OCI-LY7 (cell line): Measurements from ENCODE around the gene APLP2. TPM values are rescaled to one million over a fixed set of nuclear protein-coding genes. Genes with fewer than 3 reads are reported as not detected.

Experiments
- BruUV-seq: library from RNA; stranded (reverse); fragments of 400-500 nt; replicated peaks from 2 replicates; lab custom pipeline; 2021; lab: Mats Ljungman, UMichigan
- CTCF ChIA-PET: fragments of 300-600 bp; sonication (Branson Sonifier 250); formaldehyde crosslinking; loops from one replicate; lab custom pipeline; 2022; ENCODE audit warnings: antibody characterized with exemption; ENCODE audit not compliant: unreplicated experiment; lab: Charles Lee
- POLR2A ChIA-PET: fragments of 300-600 bp; sonication (Branson Sonifier 250); formaldehyde crosslinking; loops from one replicate; lab custom pipeline; 2022; ENCODE audit warnings: antibody characterized with exemption; lab: Charles Lee
- DNase-seq: peaks from one replicate; pipeline ENCODE4 v3.0.0-alpha.2; 2015; ENCODE audit warnings: low spot score
- H2AFZ ChIP-seq: fragments of 200-600 bp; sonication (generic), shearing (Covaris generic); 2 replicates; pipeline ENCODE4 v1.6.1; 2014; ENCODE audit warnings: mild to moderate bottlenecking, antibody characterized with exemption, low read length, moderate library complexity
- H3K27ac ChIP-seq: fragments of 200-600 bp; sonication (generic); 2 replicates; pipeline ENCODE4 v1.5.1; 2014; ENCODE audit warnings: mixed run types, low read depth, mild to moderate bottlenecking, moderate library complexity, low read length, inconsistent platforms; ENCODE audit not compliant: poor library complexity, severe bottlenecking
- H3K36me3 ChIP-seq: fragments of 200-600 bp; sonication (generic); 2 replicates; pipeline ENCODE4 v1.6.1; 2014; ENCODE audit warnings: mild to moderate bottlenecking, antibody characterized with exemption, low read length, moderate library complexity, mixed read lengths; ENCODE audit not compliant: insufficient read depth
- H3K4me1 ChIP-seq: fragments of 200-600 bp; sonication (generic); 2 replicates; pipeline ENCODE4 v1.5.1; 2014; ENCODE audit warnings: mild to moderate bottlenecking, low read length; ENCODE audit not compliant: insufficient read depth, poor library complexity, severe bottlenecking
- H3K4me2 ChIP-seq: fragments of 200-600 bp; sonication (generic); 2 replicates; pipeline ENCODE4 v1.6.1; 2014; ENCODE audit warnings: mild to moderate bottlenecking, low read length
- H3K4me3 ChIP-seq: fragments of 200-600 bp; sonication (generic); 2 replicates; pipeline ENCODE4 v1.5.1; 2014; ENCODE audit warnings: mild to moderate bottlenecking, low read depth, low read length; ENCODE audit not compliant: poor library complexity, severe bottlenecking
- H3K79me2 ChIP-seq: fragments of 200-600 bp; sonication (generic); 2 replicates; pipeline ENCODE4 v1.6.1; 2016; ENCODE audit warnings: low read depth, mild to moderate bottlenecking, low read length, moderate library complexity, mixed read lengths; ENCODE audit not compliant: insufficient read depth
- H3K9me2 ChIP-seq: fragments of 200-600 bp; sonication (generic); 2 replicates; pipeline ENCODE4 v1.6.1; 2016; ENCODE audit warnings: mild to moderate bottlenecking, low read length, mixed read lengths; ENCODE audit not compliant: insufficient read depth
- H3K9me3 ChIP-seq: fragments of 200-600 bp; sonication (generic); 2 replicates; pipeline ENCODE4 v1.6.1; 2014; ENCODE audit warnings: mild to moderate bottlenecking, mixed run types, low read length, mixed read lengths
- H4K20me1 ChIP-seq: fragments of 200-600 bp; sonication (generic); 2 replicates; pipeline ENCODE4 v1.6.1; 2014; ENCODE audit warnings: mild to moderate bottlenecking, antibody characterized with exemption, low read length, moderate library complexity, mixed read lengths; ENCODE audit not compliant: insufficient read depth
- EZH2phosphoT487 ChIP-seq: fragments of 200-600 bp; sonication (generic); IDR thresholded peaks from 2 replicates; pipeline ENCODE4 v1.6.1; 2018; ENCODE audit warnings: low read depth, borderline replicate concordance, mild to moderate bottlenecking, mixed run types, antibody characterized with exemption, low read length, moderate library complexity, mixed read lengths
- intact Hi-C: fragments of 100-400 bp; cut with micrococcal nuclease; formaldehyde crosslinking; loops from one replicate; pipeline ENCODE4 v1.10.0; 2022; ENCODE audit not compliant: unreplicated experiment
- total RNA-seq, 2 experiments: library from RNA; depleted of rRNA in 1 of 2; stranded (reverse); fragments of >200 nt in 1 of 2; shearing (Covaris generic) in 1 of 2; gene quantifications; 2 replicates each; pipeline ENCODE4 v1.2.3, GENCODE V29; 2014 to 2022
- TF ChIP-seq, protein P1 (sequence below): fragments of 200-600 bp; sonication (generic); conservative IDR thresholded peaks from 2 replicates; pipeline ENCODE4 v1.5.1; 2014; ENCODE audit warnings: mild to moderate bottlenecking, antibody characterized with exemption, low read length, moderate library complexity, mixed read lengths

Gene APLP2
- total RNA-seq, 2 experiments from 2014 or later = 147 to 284 TPM

DNA sequence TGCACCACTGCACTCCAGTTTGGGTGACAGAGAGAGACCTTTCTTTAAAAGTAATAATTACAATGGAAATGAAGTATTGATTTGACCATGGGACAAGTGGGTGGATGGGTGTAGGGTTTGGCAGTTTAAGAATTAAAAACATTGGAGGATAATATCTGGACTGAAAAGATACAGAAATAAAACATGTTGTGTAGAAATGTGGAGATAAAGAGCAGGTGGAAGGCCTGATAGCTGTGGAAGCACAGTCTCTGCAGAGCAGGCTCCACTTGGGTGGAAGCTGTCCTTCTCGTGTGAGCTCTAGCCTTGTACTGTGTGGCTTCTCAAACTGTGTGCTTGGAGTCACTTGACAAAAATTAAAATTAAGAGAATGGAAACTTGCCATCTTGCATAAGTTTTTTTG lies 25.6 kb downstream of the APLP2 start:
- H3K79me2 ChIP-seq = peaks cover 71% of the 10 kb centered on the region
- H2AFZ ChIP-seq = no peak overlapping the region
- H3K36me3 ChIP-seq = peaks cover 19% of the 10 kb centered on the region
- no peak overlapping the region for H3K4me3 ChIP-seq
- POLR2A ChIA-PET = no interaction called here
- no peak for DNase-seq
- no peaks in the 10 kb centered on the region for H3K9me2 ChIP-seq
- H3K9me3 ChIP-seq = no peaks in the 10 kb centered on the region
- peaks cover 35% of the 10 kb centered on the region for H3K4me1 ChIP-seq
- peaks cover 31% of the 10 kb centered on the region; the same call in 1 of the 2 replicates for H4K20me1 ChIP-seq
- CTCF ChIA-PET = no interaction called here
- H3K27ac ChIP-seq = no peak overlapping the region
- intact Hi-C loops = no loop called here
- no peak for TF ChIP-seq EZH2phosphoT487
- TF ChIP-seq, protein P1, sequence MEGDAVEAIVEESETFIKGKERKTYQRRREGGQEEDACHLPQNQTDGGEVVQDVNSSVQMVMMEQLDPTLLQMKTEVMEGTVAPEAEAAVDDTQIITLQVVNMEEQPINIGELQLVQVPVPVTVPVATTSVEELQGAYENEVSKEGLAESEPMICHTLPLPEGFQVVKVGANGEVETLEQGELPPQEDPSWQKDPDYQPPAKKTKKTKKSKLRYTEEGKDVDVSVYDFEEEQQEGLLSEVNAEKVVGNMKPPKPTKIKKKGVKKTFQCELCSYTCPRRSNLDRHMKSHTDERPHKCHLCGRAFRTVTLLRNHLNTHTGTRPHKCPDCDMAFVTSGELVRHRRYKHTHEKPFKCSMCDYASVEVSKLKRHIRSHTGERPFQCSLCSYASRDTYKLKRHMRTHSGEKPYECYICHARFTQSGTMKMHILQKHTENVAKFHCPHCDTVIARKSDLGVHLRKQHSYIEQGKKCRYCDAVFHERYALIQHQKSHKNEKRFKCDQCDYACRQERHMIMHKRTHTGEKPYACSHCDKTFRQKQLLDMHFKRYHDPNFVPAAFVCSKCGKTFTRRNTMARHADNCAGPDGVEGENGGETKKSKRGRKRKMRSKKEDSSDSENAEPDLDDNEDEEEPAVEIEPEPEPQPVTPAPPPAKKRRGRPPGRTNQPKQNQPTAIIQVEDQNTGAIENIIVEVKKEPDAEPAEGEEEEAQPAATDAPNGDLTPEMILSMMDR = no peak
- BruUV-seq = no TSS peak
- no peak overlapping the region for H3K4me2 ChIP-seq

DNA sequence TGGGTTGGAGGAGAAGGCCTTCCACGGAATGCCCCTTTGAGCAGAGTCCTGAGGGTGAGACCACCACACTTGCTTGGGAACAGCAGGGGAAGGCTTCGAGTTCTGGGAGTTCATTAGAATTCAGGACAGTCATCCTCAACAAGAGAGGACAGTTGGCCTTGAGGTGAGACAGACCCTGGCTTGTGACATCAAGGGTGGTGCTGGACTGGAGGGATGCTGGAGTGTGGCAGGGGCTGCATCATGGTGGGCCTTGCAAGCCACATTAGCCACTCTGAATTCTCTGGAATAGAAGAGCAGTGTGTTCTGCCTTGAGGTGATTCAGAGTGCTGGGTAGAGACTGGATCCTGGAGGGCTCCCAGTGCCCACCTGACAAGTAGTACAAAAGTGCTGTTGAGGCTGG lies 26.3 kb downstream of the APLP2 start:
- H2AFZ ChIP-seq = no peak overlapping the region
- peaks cover 79% of the 10 kb centered on the region for H3K79me2 ChIP-seq
- peaks cover 35% of the 10 kb centered on the region for H3K4me1 ChIP-seq
- TF ChIP-seq, protein P1 = no peak
- no peak for TF ChIP-seq EZH2phosphoT487
- peaks cover 19% of the 10 kb centered on the region for H3K36me3 ChIP-seq
- POLR2A ChIA-PET = no interaction called here
- peaks cover 32% of the 10 kb centered on the region; the same call in 1 of the 2 replicates for H4K20me1 ChIP-seq
- H3K9me2 ChIP-seq = no peaks in the 10 kb centered on the region
- H3K27ac ChIP-seq = no peak overlapping the region
- CTCF ChIA-PET = no interaction called here
- no peak for DNase-seq
- intact Hi-C loops = no loop called here
- H3K4me3 ChIP-seq = no peak overlapping the region
- H3K9me3 ChIP-seq = no peaks in the 10 kb centered on the region
- no TSS peak for BruUV-seq
- H3K4me2 ChIP-seq = no peak overlapping the region

DNA sequence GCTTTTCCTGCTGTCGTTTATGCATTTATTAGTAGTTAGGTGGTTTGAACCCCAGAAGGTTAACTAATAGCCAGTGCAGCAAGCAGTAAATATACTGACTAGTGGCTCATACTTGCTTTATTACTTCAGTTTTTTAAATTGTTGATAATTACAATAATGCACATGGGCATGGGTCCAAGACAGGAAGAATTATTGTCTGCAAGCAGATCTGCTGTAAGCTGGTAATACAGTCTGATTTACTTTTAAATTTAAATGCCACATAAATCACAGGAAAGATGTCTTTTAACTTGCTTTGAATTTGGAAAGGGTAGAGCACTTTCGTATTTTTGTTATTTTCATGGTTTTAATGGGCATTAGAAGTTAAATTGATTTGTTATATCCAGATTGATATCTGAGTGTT lies 27.1 kb downstream of the APLP2 start:
- intact Hi-C loops = no loop called here
- ChIA-PET POLR2A (interaction anchor here (0.6 to 1.4 kb wide), 2 partner anchors 14 to 85 kb away, joined by 5 read pairs; no protein-coding TSS in a partner anchor), CTCF (no interaction called here)
- peaks cover 39% of the 10 kb centered on the region for H3K4me1 ChIP-seq
- H2AFZ ChIP-seq = no peak overlapping the region
- no peak for TF ChIP-seq EZH2phosphoT487
- TF ChIP-seq, protein P1 = no peak
- peaks cover 21% of the 10 kb centered on the region for H3K36me3 ChIP-seq
- no TSS peak for BruUV-seq
- no peak overlapping the region for H3K4me3 ChIP-seq
- no peak for DNase-seq
- H3K9me3 ChIP-seq = no peaks in the 10 kb centered on the region
- H3K27ac ChIP-seq = no peak overlapping the region
- H3K9me2 ChIP-seq = no peaks in the 10 kb centered on the region
- no peak overlapping the region; the same call in 1 of the 2 replicates for H3K4me2 ChIP-seq
- peaks cover 33% of the 10 kb centered on the region for H4K20me1 ChIP-seq
- H3K79me2 ChIP-seq = peaks cover 86% of the 10 kb centered on the region
